Choroid plexus epithelial cell (primary cell): ENCODE measurements around the gene PLEKHM3.

Experiments
- DNase-seq: peaks from one replicate; pipeline ENCODE4 v3.0.0-alpha.2; 2010; ENCODE audit warnings: low read depth
- H3K4me3 ChIP-seq: 2 replicates; pipeline ENCODE4 v1.5.1; 2011; ENCODE audit warnings: low read depth, mild to moderate bottlenecking, control low read depth, low read length, moderate library complexity
- TF ChIP-seq, protein P1 (sequence below): conservative IDR thresholded peaks from 2 replicates; pipeline ENCODE4 v1.5.1; 2011; ENCODE audit warnings: low read depth, mild to moderate bottlenecking, control low read depth, inconsistent platforms, low read length, moderate library complexity

PLEKHM3 gene

GRCh38 chr2:207902821-207903220 is 122.5 kb downstream of the PLEKHM3 start:
- TF ChIP-seq, protein P1, sequence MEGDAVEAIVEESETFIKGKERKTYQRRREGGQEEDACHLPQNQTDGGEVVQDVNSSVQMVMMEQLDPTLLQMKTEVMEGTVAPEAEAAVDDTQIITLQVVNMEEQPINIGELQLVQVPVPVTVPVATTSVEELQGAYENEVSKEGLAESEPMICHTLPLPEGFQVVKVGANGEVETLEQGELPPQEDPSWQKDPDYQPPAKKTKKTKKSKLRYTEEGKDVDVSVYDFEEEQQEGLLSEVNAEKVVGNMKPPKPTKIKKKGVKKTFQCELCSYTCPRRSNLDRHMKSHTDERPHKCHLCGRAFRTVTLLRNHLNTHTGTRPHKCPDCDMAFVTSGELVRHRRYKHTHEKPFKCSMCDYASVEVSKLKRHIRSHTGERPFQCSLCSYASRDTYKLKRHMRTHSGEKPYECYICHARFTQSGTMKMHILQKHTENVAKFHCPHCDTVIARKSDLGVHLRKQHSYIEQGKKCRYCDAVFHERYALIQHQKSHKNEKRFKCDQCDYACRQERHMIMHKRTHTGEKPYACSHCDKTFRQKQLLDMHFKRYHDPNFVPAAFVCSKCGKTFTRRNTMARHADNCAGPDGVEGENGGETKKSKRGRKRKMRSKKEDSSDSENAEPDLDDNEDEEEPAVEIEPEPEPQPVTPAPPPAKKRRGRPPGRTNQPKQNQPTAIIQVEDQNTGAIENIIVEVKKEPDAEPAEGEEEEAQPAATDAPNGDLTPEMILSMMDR: no peak
- DNase-seq: peak; percentile 28

DNA sequence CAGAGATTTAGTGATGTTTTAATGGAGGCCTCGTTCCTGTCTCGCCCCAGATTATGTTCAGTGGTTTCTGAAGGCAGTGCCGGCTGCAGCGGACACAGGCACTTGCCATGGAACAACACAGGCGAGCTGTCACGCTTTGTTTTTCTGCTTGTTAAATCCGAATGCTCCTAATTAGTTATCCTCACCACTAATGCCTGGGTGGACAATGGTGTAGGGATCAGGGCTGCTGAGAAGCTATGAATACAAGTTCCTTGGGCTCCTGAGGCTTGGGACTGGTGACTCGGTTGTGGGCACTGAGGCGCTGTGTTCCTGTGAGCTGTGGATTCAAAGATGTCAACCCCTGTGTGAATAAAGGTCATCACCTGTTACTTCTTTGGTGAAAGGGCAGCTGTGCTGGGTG is 123.5 kb downstream of the PLEKHM3 start:
- TF ChIP-seq, protein P1: no peak
- no peak for DNase-seq
- no peak overlapping the region for H3K4me3 ChIP-seq

More at GRCh38 chr2:207902821-207903220, 122.5 kb downstream of the PLEKHM3 start:
- no peak overlapping the region for H3K4me3 ChIP-seq

GRCh38 chr2:207901401-207901800 is 123.9 kb downstream of the PLEKHM3 start:
- H3K4me3 ChIP-seq: no peak overlapping the region
- DNase-seq: no peak
- TF ChIP-seq, protein P1: no peak

GRCh38 chr2:207898354-207898695 is 127.0 kb downstream of the PLEKHM3 start:
- DNase-seq: no peak
- H3K4me3 ChIP-seq: no peak overlapping the region
- TF ChIP-seq, protein P1: no peak

DNA sequence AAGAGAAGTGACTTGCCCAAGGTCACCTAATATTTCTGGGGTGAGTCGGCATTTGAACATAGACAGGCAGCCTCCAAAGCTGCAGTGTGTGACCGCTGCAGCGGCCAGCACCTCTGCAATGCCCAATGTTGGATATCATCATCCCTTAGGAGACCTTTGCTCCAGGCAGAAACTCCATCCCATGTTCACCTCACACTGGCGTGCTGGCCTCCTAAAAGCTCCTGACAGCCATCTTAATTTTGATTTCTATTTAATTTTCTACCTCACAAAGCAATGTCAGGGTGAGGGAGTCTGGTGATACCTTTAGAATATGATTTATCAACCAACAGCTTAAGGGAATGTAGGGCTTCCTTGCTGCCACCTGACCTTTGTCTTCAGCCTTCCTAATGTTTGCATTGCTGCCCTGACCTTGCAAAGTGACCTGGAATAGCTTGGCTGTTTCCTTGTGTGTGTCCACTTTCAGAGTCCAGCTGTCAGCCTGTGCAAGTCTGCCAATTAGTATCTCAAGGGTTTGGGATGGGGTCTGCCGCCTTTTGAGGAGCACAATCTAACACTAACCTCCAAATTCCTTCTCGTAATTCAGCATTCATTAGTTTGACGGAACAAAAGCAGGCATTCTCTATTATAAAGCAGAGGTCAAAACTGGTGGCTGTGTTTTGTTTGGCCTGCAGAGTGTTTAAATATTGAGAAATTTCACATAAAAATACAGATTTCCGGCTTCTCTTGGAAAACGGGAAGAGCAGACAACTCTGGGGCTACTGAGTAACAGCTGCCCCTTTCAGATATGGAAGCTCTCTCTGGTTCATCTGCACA is 127.6 kb downstream of the PLEKHM3 start:
- DNase-seq: no peak
- no peak overlapping the region for H3K4me3 ChIP-seq
- TF ChIP-seq, protein P1: no peak

DNA sequence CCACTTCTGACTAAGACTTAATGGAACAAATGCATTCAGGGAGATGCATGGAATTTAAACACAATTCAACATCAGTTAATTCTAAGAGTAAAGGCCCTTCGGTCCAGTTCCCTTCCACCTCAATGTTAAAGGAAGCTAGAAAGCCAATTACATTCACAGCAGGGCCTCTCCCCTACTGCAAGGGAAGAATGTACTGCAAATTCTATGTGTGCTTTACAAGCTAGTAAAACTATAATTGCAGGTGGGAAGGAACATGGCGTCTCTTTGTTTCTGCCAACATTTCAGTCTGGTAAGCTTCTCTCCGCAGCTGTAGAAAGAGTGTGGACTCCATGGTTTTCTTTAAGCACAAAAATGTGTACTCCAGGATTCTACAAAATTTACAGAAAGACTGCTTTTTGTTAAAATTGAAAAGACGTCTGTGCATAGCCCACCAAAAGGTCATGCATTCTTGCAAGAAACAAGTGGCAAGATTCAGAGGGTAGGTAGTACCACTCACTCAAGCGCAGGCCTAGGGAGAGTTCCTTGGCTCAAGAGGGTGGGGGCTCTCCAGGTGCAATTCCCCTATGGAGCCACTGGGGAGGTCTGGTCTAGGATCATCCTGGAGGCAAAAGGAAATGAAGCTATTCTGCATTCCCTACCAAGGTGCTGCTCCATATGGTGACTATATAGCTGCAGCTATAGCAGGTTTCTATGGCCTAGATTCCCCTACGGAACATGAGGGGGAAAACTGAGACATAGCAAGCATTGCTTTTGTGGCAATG is 128.6 kb downstream of the PLEKHM3 start:
- H3K4me3 ChIP-seq: no peak overlapping the region
- DNase-seq: peak; percentile 18
- TF ChIP-seq, protein P1: peak; percentile 31
